HL-60/S4 treated with retinoic acid at 250 ng/mL for 4 days and 3 days (cell line): ENCODE measurements around the gene DUSP22.

ENCODE experiments used
- in situ Hi-C: fragments of 300-500 bp; cut with MboI; formaldehyde crosslinking; loops from 2 replicates; pipeline ENCODE4 v1.7.0; 2022; ENCODE audit warnings: low sequenced_read_pairs

The DUSP22 gene

DNA sequence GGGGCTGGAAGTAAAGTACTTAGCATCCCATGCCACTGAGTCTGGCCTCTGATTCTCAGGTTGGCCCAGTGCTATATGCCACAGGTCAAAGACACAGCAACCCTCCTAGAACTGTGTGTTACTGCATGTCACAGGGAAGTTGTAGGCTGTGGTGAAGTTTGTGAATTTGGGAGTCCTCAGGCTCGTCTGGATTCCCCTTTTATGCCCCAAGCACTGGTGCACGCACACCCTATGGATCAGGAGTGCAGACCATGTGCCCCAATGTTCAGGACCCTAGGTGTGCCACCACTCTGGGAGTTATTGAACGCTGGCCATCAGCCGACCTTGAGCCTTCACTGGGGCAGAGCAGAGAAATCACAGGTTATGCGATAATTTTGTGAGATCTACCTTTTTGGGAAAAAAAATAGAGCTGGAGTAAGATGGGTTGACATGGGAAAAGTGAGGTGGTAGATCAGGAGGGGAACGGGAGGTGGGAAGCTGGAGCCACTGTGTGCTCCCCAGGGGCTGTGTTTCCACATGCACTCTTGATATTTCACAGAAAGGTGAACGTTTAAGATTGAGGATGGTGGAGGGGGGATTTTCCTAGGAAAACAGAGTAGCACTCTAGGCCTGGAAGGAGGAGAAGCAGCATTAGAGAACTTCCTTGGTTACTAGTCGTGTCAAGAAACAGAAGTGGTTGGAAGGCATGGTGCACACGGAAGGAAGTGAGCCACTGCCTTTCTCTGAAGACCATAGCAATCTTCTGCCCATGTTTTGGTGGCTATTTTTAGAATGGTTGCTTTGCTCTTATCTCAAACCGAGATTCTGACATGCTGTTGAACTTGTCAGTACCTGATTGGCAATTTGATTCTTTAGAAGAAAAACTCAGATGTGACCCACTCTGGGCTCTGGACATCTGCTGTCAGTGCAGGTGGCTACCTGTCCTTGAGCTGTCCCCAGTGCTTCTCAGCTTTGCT is 44.1 kb downstream of the DUSP22 start:
- in situ Hi-C loops = no loop called here

DNA sequence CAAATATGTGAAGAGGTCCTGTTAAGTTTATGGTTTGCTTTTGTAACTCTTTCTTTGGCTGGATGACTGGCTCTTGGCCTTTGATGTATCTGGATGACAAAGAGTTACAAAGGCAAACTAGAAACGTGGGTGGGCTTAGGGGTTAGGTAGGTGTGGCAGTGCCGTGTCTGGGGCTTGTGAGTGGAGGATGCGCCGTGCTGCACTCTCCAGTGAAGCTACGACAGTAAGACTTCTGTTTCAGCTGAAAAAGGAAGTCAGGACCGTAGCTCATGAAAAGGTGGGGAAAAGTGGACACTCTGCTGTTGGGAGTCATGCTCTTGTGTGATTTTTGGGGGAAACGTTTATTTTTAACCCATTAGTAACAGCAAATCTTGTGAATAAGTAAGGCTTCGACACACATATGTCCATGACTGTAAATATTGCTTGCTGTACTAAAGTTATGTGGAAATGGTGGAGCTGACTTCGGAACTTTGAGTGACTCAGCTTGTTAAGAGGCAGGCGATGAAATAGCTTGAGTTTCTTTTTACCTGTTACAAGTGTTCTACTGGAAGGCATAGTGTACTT is 45.6 kb downstream of the DUSP22 start:
- in situ Hi-C loops = no loop called here

DNA sequence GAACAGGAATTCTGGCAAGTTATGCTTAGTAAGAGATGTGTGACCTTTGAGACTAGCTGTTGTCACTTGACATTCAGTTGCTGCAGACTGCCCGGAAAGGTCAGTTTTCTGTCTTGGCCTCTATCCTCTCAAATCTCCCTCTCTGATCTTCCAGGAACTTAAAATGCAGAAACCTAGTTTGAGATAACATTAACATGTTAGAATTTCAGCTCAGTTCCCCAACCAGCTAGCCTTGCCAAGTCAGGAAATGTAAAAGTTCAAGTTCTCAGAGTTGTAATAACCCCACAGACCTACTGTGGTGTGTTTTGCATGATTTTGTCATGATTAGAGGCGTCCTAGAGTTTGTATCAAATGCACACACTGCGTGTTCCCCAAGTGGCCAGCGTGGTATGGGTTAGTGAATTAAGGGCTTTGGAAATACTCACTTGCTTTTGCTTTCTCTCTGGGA is 46.6 kb downstream of the DUSP22 start:
- in situ Hi-C loops = no loop called here

DNA sequence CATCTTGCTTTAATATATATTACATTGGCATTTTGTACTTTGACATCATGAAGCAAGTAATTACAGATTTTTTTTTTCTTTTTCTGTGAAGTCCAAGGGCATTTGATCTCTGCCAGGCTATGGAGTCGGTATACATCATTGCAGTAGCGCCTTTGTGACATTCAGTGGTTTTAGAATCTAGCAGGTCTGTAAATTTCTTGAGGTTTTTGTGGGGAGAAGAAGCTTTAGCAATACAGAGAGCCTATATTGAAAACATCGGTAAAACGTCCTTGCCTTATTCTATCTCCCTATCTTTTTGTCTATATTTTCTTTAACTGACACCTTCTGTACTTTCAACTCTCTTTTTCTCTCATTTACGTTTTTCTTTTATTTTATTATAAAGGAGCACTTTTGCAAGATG is 47.2 kb downstream of the DUSP22 start:
- in situ Hi-C loops = no loop called here

DNA sequence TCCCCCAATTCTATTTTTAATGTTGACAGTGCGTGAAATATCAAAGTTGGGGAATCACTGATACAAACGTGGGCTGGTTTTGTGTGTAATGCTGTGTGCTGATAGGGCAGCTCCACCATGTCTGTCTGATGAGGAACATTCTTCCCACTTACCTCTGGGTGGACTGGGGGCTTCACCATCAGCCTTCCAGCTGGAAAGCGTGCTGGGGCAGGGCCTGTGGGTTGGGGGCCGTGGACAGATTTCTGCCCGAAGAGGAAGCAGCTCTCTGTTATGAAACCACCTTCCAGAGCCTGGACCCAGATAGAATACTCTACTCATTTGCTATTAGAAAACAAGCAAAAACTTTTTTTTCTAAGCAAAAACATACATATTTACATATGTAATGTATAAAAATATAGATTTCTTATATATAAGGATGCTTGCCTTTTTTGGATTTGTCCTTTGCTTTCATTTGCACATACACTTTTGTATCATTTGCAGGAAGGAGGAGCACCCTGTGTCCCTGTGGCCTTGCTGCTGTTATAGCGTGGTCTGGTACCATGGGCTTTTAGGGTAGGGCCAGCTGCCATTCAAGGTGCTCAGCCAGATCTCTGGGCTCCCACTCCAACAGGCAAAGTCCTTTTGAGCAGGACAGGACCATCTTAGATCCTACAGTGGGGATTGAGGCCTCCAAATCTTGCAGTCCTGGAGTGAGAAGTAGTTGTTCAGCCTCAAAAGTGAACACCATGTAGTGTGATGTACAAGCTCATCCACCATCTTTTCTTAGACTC is 48.1 kb downstream of the DUSP22 start:
- in situ Hi-C loops = no loop called here

DNA sequence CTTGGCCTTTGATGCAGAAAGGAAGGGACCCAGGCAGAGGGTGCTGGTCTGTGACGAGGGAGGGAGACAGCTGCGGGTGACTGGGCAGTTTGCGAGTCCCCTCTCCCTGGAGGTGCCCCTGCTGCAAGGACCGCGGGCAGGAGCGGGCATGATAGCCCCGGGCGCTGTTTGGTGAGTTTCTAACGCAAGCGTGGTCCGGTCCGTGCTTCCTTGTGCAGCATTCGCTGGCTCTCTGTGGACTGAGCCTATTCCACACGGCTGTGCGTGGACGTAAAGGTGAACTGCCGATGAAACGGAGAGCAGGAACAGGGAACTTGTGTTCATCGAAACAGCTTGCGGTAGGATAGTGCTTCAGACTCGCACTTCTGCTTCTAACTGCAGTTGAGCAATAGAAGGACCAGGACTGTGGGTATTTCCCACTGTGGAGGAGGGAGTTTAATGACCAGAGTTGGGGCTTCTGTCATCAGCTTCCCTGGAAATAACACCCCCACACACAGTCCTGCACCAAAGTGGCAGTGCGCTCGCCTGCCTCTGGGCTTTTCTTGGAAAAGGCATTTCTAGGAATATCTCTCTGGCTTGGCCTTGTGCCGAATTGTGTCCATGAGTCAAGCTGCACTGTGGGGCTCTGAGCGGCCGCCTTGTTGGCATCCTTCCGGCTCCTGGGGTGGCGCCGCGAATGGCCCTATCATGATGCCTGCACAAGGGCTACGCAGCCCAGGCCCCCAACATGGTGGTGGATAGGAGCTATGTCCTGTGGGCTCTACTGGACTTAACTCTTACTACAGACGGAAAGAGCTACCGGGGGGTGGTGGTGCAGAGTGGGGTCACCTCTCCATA is 48.9 kb downstream of the DUSP22 start:
- in situ Hi-C loops = no loop called here

DNA sequence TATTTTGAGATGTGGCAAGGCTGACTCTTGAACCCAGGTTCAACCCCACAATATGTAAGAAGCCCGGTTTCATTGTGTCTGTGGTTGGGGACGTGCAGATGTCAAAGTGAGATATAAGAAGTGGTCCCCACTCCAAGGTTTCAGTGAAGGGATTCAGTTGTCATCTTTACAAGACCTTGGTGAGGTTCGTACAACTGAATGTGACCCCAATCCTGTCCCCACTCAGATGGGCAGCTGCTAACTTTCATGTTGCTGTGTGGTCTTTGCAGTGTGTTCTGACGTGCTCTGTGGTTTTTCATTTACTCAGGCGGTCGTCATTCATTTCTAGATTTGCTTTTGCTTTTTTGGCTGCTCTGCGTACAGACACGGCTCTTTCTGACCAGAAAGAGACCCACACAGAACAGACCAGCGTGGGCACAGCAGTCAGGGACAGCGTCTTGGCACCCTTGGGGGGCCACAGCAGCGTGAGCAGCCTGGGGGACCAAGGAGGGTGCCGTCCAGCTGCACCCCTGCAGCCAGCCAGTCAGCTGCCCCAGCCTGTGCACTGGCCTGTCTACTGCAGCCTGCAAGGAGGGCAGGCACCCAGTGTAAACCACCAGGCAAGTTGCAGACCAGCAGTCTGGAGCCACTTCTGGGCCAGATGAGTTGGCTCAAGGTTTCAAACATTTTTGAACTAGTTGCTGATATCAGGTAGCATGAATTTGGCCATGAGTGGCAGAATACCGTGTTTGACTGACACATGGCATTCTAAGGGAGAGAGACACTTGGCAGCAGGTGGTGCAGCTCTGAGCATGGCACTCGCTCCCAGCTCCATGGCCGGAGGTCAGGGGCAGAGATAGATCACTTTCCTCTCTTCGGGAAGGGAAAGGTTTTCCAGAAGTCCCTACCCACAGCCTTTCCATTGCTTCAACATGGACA is 49.9 kb downstream of the DUSP22 start:
- in situ Hi-C loops = no loop called here

DNA sequence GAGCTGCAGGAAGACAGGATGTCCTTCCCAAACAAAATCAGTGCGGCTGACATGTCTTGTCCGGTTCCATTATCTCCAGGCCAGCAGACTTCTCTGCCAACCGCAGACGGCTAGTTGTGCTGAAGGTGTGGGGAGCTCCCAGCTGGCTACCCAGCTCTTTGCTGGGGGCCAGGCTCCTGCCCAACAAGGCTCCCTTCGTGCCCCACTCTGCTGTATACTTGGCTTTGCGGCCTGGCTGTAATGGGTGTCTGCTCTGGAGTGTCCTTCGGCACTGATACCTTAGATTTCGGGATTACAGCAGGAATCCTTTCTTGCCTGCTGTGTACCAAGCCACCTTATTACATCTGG is 50.5 kb downstream of the DUSP22 start:
- in situ Hi-C loops = no loop called here

DNA sequence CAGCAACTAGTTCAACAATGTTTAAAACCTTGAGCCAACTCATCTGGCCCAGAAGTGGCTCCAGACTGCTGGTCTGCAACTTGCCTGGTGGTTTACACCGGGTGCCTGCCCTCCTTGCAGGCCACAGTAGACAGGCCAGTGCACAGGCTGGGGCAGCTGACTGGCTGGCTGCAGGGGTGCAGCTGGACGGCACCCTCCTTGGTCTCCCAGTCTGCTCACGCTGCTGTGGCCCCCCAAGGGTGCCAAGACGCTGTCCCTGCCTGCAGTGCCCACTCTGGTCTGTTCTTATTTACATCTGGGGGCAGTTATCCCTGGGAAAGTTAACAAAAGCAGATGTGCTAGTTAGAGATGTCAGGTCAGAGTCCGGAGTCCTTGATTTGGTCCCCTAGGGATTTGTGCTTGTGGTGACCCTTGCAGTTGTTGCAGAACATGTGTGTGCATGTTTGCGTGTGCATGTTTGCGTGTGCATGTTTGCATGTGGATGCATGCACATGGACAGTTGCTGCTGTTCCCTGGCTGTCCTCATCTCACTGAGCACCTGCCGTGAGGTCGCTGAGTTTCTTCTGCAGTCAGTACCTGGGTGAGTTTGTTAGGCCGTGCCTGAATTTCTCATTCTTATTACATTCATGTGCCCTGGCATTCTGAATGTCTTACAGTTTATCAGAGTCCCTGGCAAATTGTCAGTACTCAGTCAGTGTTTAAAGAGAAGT is 51.1 kb downstream of the DUSP22 start:
- in situ Hi-C loops = no loop called here

DNA sequence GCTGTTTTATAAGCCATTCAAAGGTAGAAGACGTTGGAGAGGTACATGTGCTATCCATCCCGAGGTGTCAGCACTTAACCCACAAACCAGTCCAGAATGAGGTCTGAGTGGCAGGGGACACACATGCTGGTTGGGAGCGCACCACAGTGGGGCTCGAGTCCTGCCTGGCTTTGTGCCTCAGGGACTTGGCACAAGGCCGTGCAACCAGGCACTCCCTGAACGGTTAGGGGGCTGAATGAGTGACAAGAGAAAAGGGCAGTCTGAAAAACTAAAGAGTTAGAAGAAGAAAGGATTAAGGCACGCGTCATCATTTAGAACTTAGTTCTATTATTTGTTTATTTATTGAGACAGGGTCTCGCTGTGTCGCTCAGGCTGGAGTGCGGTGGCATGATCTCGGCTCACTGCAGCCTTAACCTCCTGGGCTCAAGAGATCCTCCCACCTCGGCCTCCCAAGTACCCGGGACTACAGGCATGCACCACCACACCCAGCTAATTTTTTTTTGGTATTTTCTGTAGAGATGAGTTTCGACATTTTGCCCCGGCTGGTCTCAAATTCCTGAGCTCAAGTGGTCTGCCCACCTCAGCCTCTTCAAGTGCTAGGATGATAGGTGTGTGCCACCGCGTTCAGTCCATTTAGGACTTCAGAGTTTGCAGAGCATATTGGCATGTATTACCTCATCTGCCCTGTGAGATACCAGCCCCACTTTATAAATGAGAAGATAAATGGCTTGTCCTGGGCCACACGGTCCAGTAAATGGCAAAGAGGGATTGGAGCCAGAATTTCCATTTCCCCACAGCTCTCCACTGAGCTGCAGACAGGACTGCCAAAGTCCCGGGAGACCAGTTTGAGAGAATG is 51.9 kb downstream of the DUSP22 start:
- in situ Hi-C loops = no loop called here

DNA sequence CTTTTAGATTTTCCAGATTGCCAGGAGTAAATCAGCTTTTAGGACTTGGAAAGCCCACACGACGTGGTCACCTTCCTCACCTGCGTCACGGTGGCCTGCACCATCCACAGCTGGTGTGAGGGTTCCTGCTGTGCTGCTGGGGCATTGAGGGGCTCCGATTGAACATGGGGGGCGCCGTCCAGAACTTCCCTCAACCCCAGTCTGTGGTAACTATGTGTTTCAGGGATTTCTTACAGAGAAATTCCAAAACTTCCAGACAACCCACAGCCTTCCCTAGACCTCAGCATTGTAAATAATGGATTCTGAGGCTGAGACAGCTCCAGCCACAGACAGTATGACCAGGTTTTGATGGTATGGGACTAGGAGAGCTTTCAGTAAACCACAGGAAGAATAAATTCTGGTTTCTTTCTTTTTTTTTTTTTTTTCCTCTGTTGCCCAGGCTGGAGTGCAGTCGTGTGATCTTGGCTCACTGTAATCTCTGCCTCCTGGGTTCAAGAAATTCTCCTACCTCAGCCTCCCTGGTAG is 52.6 kb downstream of the DUSP22 start:
- in situ Hi-C loops = no loop called here

DNA sequence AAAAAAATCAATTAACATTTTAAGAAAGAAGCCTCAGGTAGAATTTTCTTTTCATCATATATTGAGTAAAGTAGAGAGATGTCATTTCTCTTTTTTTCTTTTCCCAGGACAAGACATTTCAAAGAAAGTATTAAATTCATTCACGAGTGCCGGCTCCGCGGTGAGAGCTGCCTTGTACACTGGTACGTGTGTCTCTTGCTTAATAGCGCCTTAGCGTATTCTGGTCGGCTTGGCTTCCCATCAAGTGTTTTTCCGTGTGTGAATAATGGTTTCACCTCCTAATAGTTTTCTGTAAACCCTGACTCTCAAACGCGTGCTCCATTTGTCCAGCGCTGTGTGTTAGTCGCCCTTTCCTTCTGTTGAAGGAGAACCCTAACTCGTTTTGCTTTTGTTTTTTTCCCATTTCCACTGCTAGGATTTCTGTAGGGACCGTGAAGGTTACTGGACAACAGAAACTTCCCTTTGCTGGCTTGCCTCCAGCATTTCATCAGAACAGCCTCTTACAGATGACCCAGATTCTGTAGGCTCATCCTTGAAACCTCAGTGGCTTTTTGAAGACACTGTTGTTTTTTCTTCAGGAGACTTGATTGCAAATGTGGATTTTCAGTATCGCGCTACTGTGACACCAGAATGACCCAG is 53.6 kb downstream of the DUSP22 start:
- in situ Hi-C loops = no loop called here

DNA sequence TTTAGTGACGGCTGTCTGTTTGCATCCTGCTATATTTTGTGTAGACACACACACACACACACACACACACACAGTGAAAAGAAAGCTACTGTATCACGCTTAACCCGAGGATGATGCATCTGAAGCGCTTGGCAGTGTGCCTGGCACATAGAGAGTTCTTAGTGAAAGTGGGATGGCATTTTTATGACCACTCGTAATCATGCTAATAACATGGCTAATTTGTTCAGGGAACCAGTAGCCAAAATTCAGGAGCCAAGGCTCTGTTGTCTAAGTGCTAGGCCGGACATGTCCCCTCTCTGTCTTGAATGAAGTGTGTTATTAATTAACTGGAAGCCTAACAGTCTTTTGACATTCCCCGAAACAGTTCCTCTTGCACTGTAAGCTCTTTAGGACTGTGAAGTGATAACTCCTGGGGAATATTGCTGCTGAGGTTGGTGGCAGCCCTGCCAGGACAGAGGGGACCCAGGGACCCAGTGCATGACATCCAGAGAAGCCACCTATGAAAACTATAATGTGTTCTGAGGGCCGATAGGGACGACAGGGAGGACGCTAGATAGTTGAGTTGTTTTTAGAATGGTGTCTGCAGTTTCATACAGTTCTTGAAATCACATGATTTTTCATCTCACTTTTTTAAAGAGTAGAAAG is 54.2 kb downstream of the DUSP22 start:
- in situ Hi-C loops = no loop called here

DNA sequence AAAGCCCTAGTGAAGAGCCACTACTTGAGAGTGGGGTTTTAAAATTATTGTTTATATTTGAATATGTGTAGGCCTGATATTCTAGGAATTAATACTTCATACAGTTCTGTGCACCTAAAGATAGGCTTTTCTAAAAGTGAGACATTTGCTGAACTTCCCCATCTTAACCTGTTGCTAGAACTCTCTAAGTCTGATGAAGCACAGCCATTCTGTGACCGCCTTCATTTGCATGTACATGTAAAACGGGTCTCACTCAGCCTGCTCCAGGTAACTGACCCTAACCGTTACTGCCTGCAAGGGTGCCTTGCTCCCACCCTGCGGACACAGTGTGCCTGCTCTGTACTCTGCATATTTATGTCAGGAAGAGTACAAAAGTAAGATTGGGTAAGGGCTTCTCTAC is 54.9 kb downstream of the DUSP22 start:
- in situ Hi-C loops = no loop called here

DNA sequence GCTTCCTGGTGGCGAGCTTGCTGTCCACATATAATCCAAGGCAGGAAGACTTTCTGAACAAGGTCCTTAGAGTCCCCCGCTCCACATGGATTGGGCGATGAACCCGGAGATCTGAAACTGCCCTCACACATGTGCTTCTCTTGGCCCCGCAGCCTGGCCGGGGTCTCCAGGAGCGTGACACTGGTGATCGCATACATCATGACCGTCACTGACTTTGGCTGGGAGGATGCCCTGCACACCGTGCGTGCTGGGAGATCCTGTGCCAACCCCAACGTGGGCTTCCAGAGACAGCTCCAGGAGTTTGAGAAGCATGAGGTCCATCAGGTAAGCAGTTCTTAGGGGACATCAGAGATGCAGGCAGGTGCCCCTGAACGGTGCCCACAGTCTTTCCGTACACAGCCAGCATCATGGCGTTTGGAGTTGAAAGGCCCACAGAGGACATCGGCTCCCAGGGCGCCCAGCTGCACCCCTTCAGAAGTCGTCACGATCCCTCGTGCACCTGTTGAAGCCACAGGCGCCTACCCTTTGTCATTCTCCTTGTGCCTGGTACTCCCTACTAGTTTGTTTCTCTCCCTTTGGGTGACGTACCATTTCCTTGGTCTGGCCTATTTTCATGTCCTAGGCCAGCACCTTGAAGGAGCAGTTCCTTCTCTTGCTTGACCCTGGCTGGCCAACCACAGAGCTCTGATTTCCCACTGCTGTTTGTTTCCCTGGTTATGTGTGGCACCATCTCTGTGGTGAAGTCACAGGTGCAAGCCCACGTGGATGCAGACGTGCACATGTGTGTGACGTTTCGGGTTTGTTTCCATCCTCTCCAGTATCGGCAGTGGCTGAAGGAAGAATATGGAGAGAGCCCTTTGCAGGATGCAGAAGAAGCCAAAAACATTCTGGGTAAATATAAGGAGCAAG is 55.9 kb downstream of the DUSP22 start:
- in situ Hi-C loops = no loop called here

DNA sequence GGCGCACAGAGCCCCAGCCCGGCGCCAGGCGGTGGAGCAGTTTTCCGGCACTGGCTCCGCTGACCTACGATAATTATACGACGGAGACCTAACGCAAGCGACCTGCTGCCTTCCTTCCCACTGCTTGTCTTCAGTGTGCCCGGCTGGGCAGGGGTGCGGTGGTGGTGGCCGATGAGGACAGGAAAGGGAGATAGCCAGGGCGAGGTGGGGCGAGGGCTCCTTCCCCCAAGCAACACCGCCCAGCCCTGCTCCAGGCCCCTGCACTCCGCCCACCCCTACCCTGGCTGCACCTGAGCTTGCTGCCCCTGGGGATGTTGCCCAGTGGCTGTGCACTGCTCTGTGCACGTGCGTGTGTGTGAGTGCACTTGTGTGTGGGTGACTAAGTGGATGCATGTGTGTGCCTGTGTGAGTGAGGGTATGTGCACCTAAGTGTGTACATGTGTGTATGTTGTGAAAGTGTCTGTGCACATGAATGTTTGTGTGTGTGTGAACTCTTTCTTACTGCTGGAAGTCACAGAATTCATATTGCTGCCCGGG is 56.6 kb downstream of the DUSP22 start:
- in situ Hi-C loops = no loop called here
